LNCAP (cell line): Measurements from ENCODE around the gene PCDHA2.

Source experiments
- CTCF ChIP-seq: fragments of 450-650 bp; IDR thresholded peaks from 2 replicates; pipeline ENCODE4 v1.5.1; 2017; ENCODE audit warnings: mild to moderate bottlenecking

The PCDHA2 gene

GRCh38 chr5:140794595-140795258 is at the start of gene PCDHA2:
PCDHA2 (plus strand) TSS chr5:140794852.
- no peak; the same call in 1 of the 2 replicates for TF ChIP-seq CTCF

GRCh38 chr5:140753561-140753960 is 41.1 kb upstream of the PCDHA2 start:
- no peak for TF ChIP-seq CTCF

- no peak for TF ChIP-seq CTCF
Measured at GRCh38 chr5:140764177-140764973, 30.3 kb upstream of the PCDHA2 start.

GRCh38 chr5:140767444-140767843 is 27.2 kb upstream of the PCDHA2 start:
- TF ChIP-seq CTCF, result no peak

GRCh38 chr5:140780512-140780911 is 14.1 kb upstream of the PCDHA2 start:
- no peak for TF ChIP-seq CTCF

- peak; percentile 26; the same call in 1 of the 2 replicates for TF ChIP-seq CTCF
Measured at GRCh38 chr5:140785905-140786686, 8.6 kb upstream of the PCDHA2 start, which contains the start of gene PCDHA1. PCDHA1 (plus strand) TSS chr5:140786140.

GRCh38 chr5:140791089-140791488 is 3.6 kb upstream of the PCDHA2 start:
- no peak for TF ChIP-seq CTCF
